ENCODE measurements around the gene DYNAP.

The DYNAP gene

DNA sequence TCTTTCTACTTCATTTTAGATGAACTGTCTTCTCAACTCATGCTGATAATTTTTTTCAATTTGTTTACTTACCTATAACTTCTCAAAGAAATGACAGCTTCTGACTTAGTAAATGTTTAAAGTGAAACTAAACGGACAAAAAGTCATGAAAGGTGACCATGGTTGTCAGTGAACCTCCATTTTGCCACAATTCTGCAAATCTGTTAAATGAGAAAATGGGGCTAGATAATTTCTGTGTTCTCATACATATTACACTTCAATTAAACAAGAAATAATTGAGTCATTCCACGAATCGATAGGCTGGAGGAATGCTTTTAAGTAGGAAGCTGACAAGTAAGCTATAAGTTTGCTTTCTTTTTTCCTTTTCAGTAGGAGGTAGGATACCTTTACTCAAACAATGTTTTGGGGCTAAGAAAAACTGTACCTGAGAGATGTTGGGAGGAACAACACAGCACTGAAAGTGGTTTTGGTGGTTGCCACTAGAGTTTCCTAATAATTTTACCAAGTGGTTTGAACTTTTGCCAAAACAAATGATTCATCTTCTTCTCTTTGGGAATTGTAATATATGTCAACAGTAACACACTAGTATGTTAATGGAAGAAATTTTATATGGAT, 17.1 kb downstream of the DYNAP start:
- no peak for TF ChIP-seq CTCF (IDR thresholded peaks at IDR 0.05; ENCODE audit: borderline replicate concordance, insufficient read depth, low read depth, low read length)
- no peak overlapping the region for H3K4me3 ChIP-seq (ENCODE audit: low read depth, low read length)

- TF ChIP-seq CTCF (IDR thresholded peaks at IDR 0.05; ENCODE audit: borderline replicate concordance, insufficient read depth, low read depth, low read length) = no peak
- no peak overlapping the region for H3K4me3 ChIP-seq (ENCODE audit: low read depth, low read length)
Observed at GRCh38 chr18:54611816-54612215, 20.8 kb downstream of the DYNAP start.

- H3K4me3 ChIP-seq (ENCODE audit: low read depth, low read length) = no peak overlapping the region
- TF ChIP-seq CTCF (IDR thresholded peaks at IDR 0.05; ENCODE audit: borderline replicate concordance, insufficient read depth, low read depth, low read length) = no peak
Observed at GRCh38 chr18:54612237-54612636, 21.2 kb downstream of the DYNAP start.

GRCh38 chr18:54613174-54613573, 22.1 kb downstream of the DYNAP start:
- TF ChIP-seq CTCF (IDR thresholded peaks at IDR 0.05; ENCODE audit: borderline replicate concordance, insufficient read depth, low read depth, low read length) = no peak
- no peak overlapping the region for H3K4me3 ChIP-seq (ENCODE audit: low read depth, low read length)

GRCh38 chr18:54616220-54616848, 25.3 kb downstream of the DYNAP start:
- no peak overlapping the region for H3K4me3 ChIP-seq (ENCODE audit: low read depth, low read length)
- no peak for TF ChIP-seq CTCF (IDR thresholded peaks at IDR 0.05; ENCODE audit: borderline replicate concordance, insufficient read depth, low read depth, low read length)

DNA sequence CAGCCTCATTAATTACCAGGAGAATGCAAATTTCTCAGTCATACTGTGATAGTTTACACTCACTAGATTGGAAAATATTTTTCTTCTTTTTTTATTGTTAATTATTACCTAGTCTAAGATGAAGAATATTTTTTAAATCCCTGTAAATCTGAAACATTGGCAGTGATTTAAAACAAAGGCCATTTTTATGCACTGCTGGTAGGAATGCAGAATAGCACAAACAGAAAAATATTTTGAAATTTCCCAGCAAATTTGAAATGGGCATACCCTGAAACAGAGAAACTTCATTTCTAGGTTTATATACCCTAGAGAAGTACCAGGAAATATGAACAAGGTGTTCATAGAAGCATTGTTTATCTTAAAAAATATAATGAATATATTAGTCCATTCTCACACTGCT, 31.0 kb downstream of the DYNAP start:
- no peak overlapping the region for H3K4me3 ChIP-seq (ENCODE audit: low read depth, low read length)
- no peak for TF ChIP-seq CTCF (IDR thresholded peaks at IDR 0.05; ENCODE audit: borderline replicate concordance, insufficient read depth, low read depth, low read length)

DNA sequence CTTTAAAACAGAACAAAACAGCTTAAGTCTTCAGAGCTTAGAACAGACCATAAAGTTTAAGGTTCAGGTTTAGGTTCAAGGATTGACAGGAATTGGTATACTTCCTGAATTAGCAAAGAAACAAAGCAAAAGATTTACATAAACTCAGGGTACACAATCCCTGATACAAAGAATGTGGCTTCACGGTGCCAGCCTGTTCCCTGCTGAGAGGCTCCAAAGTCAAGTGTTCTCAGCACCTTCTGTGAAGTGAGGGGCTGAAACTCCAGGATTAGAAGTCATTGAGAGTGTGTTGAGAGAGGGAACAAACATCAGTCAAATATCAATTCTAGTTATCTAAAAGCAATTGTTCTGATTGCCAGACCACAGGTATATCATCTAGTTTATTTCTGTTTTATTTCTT, 35.7 kb downstream of the DYNAP start:
- H3K4me3 ChIP-seq (ENCODE audit: low read depth, low read length) = no peak overlapping the region
- TF ChIP-seq CTCF (IDR thresholded peaks at IDR 0.05; ENCODE audit: borderline replicate concordance, insufficient read depth, low read depth, low read length) = no peak
